Mucosa of rectum (tissue), 2 donors: Measurements from ENCODE around the gene HTR1D.
A peak's percentile ranks its signal among the peaks of the same experiment; 100 is the strongest.

Experiments used
- H3K27ac ChIP-seq, 2 donors: one replicate each; pipeline ENCODE4 v1.7.0; 2013; ENCODE audit warnings: inconsistent platforms in 2 of 2, low read depth in 2 of 2, low read length in 2 of 2
- H3K27me3 ChIP-seq, 2 donors: one replicate each; pipeline ENCODE4 v1.7.0; 2013; ENCODE audit warnings: low read length in 2 of 2; ENCODE audit not compliant: control insufficient read depth in 2 of 2, insufficient read depth in 2 of 2
- H3K36me3 ChIP-seq, 2 donors: one replicate each; pipeline ENCODE4 v1.7.0; 2013; ENCODE audit warnings: low read length in 2 of 2; ENCODE audit not compliant: control insufficient read depth in 2 of 2, insufficient read depth in 2 of 2
- H3K4me1 ChIP-seq, 2 donors: one replicate each; pipeline ENCODE4 v1.7.0; 2013; ENCODE audit warnings: low read length in 2 of 2, mild to moderate bottlenecking in 1 of 2; ENCODE audit not compliant: control insufficient read depth in 2 of 2, insufficient read depth in 2 of 2
- H3K4me3 ChIP-seq, 2 donors: one replicate each; pipeline ENCODE4 v1.7.0; 2013; ENCODE audit warnings: low read length in 2 of 2
- H3K9ac ChIP-seq, 2 donors: one replicate each; pipeline ENCODE4 v1.7.0; 2013; ENCODE audit warnings: low read length in 2 of 2, low read depth in 1 of 2, mild to moderate bottlenecking in 1 of 2
- H3K9me3 ChIP-seq, 2 donors: one replicate each; pipeline ENCODE4 v1.7.0; 2013; ENCODE audit warnings: low read length in 2 of 2; ENCODE audit not compliant: control insufficient read depth in 2 of 2
- donor health status: healthy.
- donor health status: Normal muscosa, but diverticular disease.

Gene HTR1D

DNA sequence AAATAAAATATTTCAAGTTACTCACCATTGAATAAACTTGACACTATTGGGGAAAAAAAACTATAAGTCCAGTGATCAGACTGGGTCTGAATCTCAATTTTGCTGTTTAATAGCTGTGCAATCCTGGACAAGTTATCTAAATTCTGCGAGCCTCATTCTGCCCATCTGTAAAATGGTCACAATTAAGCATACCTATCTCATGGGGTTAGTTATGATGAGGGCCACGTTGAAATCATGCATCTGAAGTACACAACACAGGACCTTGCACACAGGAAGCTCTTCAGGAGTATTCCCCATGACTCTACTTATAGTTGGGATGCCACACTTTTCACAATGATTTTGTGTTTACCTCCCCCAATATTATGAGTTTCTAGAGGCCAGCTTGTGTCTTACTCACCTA lies 3.8 kb upstream of the HTR1D start:
- Histone ChIP-seq H3K27me3 (peaks cover 9 to 18% of the 10 kb centered on the region in 2 donors), H3K9me3 (no peaks in the 10 kb centered on the region), H3K4me3 (no peak overlapping the region)

DNA sequence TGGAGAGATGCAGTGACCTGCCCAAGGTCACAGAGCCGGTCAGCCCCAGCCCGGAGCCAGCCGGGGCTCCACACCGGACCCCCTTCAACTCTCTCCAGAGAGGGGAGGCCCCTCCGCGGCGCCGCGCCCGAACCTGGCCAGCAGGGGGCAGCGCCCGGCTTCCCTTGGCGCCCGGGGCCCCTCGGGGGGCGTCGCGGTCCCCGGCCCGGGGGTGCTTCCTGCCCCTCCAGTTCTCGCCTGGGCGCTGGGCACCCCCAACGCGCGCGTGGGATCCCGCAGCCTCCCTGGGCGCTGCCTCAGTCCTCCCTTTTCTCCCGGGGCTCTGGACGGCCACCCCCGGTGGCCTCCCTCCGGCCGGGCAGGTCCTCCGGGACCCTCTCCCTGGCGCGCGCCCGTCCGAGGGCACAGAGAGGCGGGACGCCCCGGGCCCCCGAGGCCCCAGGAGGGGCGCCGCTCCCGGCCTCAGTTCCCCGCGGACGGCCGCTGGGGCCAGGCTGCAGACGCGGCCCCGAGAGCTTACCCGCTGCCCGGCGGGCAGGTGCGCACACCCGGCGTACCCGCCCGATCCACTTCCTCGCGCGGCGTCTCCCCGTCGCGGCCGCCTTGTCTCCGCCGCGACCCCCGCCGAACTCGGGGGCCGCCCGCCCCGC lies 406 bp downstream of the HTR1D start:
- Histone ChIP-seq H3K9ac (no peak overlapping the region), H3K9me3 (no peaks in the 10 kb centered on the region), H3K4me3 (peak overlapping the region; percentile 20 to 50), H3K27me3 (peaks cover 24 to 26% of the 10 kb centered on the region in 2 donors), H3K4me1 (peaks cover 0 to 3% of the 10 kb centered on the region in 2 donors), H3K36me3 (no peaks in the 10 kb centered on the region), H3K27ac (no peak overlapping the region)

More for the DNA sequence above, 3.8 kb upstream of the HTR1D start:
- Histone ChIP-seq H3K9ac (no peak overlapping the region), H3K27ac (no peak overlapping the region), H3K4me1 (peaks cover 4 to 6% of the 10 kb centered on the region in 2 donors), H3K36me3 (no peaks in the 10 kb centered on the region)

DNA sequence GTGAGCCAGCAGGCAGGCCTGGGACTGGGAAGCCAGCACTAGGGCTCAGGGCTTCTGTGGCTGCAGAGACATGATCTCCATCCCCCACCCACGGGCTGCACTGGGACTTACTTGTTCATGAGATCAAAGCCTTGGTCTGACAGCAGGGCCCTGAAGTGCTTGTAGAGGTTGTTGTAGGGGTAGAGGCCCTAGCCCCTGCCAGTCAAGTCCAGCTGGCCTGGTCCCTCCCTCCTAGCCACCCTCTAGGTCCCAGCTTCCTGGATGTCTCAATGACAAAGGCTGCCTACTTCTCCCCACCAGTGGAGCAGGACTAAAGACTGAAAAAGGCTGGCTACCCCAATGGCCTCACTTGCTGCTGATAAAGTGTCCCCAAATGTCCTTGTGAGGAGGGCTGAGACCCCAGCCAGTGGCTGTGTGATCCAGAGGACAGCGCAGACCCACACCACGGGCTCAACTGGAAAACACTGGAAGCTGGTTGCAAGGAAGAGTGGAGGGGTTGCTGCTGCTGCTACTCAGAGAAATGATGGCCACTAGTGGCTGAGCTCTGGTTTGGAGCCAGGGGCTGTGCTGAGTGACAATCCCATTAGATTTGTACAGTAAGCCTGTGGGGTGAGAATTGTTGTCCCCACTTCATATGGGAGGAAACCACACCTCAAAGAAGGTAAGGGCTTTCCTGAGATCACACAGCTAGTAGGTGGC lies 1.4 kb downstream of the HTR1D start:
- Histone ChIP-seq H3K27me3 (peaks cover 26 to 28% of the 10 kb centered on the region in 2 donors), H3K9me3 (no peaks in the 10 kb centered on the region), H3K4me3 (no peak overlapping the region), H3K27ac (no peak overlapping the region), H3K4me1 (peaks cover 0 to 3% of the 10 kb centered on the region in 2 donors), H3K9ac (no peak overlapping the region), H3K36me3 (no peaks in the 10 kb centered on the region)

GRCh38 chr1:23215291-23215690 lies 2.0 kb downstream of the HTR1D start:
- Histone ChIP-seq H3K36me3 (no peaks in the 10 kb centered on the region), H3K9me3 (no peaks in the 10 kb centered on the region), H3K9ac (no peak overlapping the region), H3K4me1 (peaks cover 0 to 3% of the 10 kb centered on the region in 2 donors), H3K4me3 (no peak overlapping the region), H3K27ac (no peak overlapping the region), H3K27me3 (peaks cover 26 to 28% of the 10 kb centered on the region in 2 donors)

DNA sequence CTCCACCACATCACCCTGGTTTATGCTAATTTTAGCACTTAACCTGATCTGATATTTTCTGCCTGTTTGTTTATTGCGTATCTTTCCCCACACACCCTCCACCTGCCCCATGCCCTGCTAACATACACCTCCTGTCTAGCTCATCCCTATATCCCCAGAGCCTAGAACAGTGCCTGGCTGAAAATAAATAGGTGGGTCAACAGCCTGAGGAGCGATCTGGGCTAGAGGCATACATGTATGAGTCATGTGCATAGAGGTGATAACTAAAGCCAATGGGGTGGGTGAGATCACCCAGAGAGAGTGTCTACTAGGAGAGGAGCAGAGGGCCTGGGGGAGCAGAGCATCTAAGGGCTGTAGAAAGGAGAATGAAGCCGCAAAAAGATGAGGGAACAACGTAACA lies 2.7 kb downstream of the HTR1D start:
- Histone ChIP-seq H3K27ac (no peak overlapping the region), H3K36me3 (no peaks in the 10 kb centered on the region), H3K9ac (no peak overlapping the region), H3K4me1 (peaks cover 0 to 3% of the 10 kb centered on the region in 2 donors), H3K4me3 (no peak overlapping the region), H3K27me3 (peaks cover 23 to 28% of the 10 kb centered on the region in 2 donors), H3K9me3 (no peaks in the 10 kb centered on the region)

DNA sequence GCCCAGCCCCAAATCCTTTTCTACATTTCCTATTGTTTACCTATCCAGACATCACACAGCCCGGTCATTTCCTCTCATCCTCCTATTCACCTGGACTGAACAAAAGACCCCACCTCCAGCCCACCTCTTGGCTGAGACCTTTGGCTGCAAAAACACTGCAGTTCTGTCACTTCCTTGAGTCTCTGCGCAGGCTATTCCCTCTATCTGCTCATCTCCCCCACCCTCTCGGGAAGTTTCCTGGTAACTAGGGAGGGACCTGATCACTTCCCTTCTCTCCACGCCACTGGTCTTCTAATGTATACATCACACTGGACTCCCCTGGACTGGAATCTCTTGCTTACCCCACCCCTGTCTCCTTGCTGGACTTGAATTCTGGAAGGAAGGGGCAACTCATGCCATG lies 5.3 kb downstream of the HTR1D start:
- peaks cover 0 to 3% of the 10 kb centered on the region in 2 donors for H3K4me1 ChIP-seq
- peaks cover 19 to 20% of the 10 kb centered on the region in 2 donors for H3K27me3 ChIP-seq
- H3K4me3 ChIP-seq, result no peak overlapping the region

DNA sequence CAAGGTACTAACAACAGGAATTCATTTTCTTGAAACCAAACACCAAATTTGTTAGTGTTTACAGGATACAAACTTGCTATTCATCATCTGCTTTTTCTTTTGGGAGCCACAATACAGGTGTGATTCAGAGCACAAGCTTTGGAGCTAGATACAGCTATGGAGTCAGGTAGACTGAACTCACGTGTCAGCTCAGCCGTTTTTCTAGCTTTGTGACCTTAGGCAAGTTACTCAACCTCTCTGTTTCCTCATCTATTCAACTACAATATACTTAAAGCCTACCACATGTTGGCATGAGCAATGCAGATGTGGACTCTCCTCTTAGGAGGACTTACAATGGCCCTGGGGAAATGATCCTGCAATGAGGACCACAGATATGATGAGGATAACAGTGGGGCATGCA lies 6.3 kb downstream of the HTR1D start:
- peaks cover 9 to 16% of the 10 kb centered on the region in 2 donors for H3K27me3 ChIP-seq
- H3K4me3 ChIP-seq, result no peak overlapping the region
- H3K9ac ChIP-seq, result no peak overlapping the region
- H3K4me1 ChIP-seq, result no peaks in the 10 kb centered on the region
- H3K9me3 ChIP-seq, result no peaks in the 10 kb centered on the region
- H3K36me3 ChIP-seq, result no peaks in the 10 kb centered on the region
- no peak overlapping the region for H3K27ac ChIP-seq

More for the DNA sequence above, 5.3 kb downstream of the HTR1D start:
- H3K9me3 ChIP-seq, result no peaks in the 10 kb centered on the region
- H3K27ac ChIP-seq, result no peak overlapping the region
- H3K9ac ChIP-seq, result no peak overlapping the region
- no peaks in the 10 kb centered on the region for H3K36me3 ChIP-seq

DNA sequence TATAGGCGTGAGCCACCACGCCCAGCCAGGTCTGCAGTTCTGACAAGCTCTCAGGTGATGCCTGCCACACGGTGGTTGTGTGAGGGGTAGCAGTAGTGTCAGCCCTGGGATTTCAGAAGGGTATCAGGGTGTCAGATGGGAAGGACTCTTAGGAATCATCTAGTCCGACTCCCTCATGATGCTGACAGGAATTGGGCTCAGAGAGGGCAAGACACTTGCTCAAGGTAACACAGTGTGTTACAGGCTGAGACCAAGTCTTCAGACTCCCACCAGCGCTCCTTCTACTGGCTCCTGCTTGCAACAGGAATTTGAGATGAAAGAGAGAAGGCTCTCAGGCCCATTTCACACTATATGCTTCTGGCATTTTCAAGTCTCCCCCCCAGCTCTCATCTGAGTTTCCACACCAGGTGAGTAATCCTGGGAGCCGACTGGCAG lies 6.9 kb downstream of the HTR1D start:
- Histone ChIP-seq H3K4me3 (no peak overlapping the region), H3K36me3 (no peaks in the 10 kb centered on the region), H3K9ac (no peak overlapping the region), H3K27me3 (peaks cover 4 to 10% of the 10 kb centered on the region in 2 donors), H3K27ac (no peak overlapping the region), H3K4me1 (no peaks in the 10 kb centered on the region), H3K9me3 (no peaks in the 10 kb centered on the region)

DNA sequence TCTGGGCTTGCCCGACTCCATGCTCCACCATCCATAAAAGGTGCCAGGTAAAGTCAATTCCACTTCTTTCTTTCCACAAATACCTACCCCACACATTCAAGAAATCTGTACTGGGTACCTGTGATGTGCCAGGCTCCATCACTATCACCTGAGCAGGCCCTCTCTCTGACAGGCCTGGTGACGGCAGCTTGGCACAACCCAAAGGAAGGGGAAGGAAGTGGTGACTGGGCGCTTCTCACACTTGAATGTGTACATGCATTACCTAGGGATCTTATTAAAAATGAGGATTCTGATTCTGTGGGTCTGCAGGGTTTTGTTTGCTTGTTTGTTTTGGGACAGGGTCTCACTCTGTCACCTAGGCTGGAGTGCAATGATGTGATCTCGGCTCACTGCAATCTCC lies 7.5 kb downstream of the HTR1D start:
- H3K27ac ChIP-seq, result no peak overlapping the region
- no peaks in the 10 kb centered on the region for H3K4me1 ChIP-seq
- H3K27me3 ChIP-seq, result peaks cover 4 to 5% of the 10 kb centered on the region in 2 donors

GRCh38 chr1:23208527-23208926 lies 8.8 kb downstream of the HTR1D start:
- H3K27me3 ChIP-seq, result peaks cover 2 to 4% of the 10 kb centered on the region in 2 donors
- H3K36me3 ChIP-seq, result no peaks in the 10 kb centered on the region
- no peak overlapping the region for H3K4me3 ChIP-seq
- no peak overlapping the region for H3K27ac ChIP-seq
- no peaks in the 10 kb centered on the region for H3K4me1 ChIP-seq
- no peak overlapping the region for H3K9ac ChIP-seq
- H3K9me3 ChIP-seq, result no peaks in the 10 kb centered on the region

More for the DNA sequence above, 7.5 kb downstream of the HTR1D start:
- no peaks in the 10 kb centered on the region for H3K9me3 ChIP-seq
- no peaks in the 10 kb centered on the region for H3K36me3 ChIP-seq
- H3K4me3 ChIP-seq, result no peak overlapping the region
- no peak overlapping the region for H3K9ac ChIP-seq
